Measurements from ENCODE around the gene PNMA6F.
A peak's percentile ranks its signal among the peaks of the same experiment; 100 is the strongest.

The PNMA6F gene

DNA sequence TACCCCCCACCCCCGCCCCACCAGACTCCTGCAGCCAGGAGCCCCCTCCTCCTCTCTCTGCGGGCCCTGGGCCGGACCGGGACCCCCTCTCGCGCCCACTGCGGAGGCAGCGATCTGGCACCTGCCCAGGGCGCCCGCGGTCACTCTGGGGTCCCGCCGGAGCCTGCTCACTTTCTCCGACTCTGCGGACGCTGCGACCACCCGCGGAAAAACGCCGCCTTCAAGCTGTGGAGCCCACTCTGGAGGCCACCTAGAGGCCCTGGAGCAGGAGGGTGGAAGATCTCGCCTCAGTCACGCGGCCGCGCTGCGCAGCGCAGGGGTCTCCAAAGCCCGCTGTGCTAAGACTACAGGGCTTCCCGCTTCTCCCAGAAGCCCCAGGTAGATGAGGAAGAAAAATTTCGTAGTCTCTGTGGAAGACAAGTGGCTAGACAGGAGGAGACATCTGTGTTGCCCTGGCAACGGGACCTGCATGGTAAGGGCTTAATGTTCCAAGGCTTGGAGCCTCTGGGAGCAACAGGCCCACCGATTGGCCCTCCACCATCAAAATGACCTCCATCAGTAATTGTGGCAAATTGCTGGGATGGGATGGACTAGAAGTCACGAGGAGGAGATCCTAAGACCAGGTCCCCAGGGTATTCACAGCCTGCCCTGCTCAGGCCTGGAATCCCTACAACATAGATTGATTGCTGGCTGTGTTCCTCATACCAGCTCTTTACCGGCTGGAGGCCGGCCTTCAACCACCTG lies at the start of gene PNMA6F:
TSS of gene PNMA6F (minus strand) at position 387 of the 744 bp plus-strand sequence. CDS start 1,093 bp downstream, outside the sequence.
- DNase-seq = no peak

DNA sequence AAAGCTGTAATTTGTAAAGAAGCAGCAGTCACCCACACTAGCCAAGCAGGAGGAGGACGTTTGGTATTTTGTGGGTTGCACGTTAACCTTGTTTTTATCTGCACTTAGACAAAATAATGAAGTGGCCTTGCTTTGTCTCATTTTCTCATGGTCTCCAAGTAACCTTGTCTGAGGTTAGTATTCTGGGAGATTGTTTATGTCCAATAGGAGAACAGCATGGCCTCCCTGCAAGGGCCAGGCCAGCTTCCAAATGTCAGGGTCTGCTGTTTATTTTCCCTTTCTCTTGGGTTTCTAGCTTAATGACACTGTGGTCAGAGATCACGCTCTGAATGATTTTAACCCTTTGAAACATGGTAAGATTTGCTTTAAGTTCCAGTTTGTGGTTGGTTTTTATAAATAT lies 49.7 kb upstream of the PNMA6F start:
- DNase-seq = no peak

DNA sequence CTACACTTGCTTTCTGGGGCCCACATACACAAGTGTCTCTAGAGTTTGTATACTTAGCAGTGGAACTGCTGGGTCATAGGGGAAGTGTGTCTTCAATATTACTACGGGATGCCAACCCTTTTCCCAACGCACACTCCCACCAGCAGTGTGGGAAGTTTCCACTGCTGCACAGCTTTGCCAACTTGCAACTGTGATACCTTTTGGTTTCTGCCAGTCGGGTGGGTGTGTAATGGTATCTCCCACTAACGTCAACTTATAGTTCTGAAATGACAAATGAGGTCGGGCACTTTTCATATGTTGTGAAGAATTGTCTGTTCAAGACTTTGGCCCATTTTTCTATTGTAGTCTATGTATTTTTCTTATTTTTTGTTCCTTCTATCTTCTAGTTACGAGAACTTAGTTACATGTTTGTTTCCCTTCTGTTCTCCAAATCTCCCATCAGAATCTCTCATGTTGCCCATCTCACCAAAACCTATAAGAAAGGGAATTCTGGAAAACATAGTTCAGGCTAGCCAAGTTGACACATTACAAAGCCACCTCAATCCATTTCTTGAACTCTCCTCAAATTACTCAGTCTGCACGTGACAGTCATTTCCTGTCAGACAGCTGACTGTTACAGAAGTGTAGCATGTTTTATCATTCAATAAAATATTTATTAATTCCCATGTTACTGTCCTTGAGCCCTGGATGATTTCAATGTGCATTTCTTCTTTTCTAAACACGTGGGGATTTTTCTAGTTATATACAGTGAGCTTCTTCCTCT lies 48.9 kb upstream of the PNMA6F start:
- DNase-seq = no peak

DNA sequence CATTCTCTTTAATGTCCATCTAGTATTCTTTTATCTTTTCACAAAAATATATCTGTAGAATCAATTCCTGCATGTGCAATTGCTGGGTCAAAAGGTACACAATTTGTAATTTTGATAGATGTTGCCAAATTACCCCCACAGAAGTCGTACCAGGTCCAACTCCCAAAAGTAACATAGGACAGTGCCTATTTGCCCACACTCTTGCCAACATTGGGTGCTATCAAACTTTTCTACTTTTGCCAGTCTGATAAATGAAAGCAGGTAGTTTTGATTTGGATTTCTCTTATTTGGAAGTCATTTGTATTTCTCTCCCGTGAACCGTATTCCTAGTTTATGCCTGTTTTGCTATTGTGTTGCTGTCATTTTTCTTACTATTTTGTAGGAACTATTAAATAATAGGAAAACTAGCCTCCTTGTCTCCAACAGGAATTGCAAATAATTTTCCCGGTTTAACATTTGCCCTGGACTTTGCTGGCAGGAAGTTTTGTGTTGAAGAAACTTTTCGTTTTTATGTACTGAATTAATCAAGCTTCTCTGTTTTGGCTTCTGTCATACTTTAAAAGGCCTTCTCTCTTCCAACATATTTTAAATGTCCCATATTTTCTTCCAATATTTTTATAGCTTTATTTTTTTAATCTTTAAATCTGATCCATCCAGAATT lies 45.4 kb upstream of the PNMA6F start:
- no peak for DNase-seq

DNA sequence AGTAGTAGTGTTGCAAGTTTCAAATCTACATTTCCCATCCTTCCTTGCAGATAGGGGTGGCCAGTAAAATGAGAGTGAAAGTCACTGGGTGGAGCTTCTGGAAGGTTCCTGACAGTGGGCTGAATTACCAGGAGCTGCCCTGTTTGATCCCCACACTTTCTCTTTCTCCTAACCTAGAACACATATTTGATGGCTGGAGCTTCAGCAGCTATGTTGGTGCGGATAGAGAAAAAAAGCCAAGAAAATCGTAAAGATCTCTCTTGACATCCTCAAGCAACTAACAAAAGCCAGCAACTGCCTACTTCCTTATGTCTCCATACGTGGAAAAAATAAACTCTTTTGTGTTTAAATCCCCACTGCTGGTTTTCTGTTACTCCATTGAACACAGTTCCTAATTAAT lies 44.6 kb upstream of the PNMA6F start:
- DNase-seq = no peak

DNA sequence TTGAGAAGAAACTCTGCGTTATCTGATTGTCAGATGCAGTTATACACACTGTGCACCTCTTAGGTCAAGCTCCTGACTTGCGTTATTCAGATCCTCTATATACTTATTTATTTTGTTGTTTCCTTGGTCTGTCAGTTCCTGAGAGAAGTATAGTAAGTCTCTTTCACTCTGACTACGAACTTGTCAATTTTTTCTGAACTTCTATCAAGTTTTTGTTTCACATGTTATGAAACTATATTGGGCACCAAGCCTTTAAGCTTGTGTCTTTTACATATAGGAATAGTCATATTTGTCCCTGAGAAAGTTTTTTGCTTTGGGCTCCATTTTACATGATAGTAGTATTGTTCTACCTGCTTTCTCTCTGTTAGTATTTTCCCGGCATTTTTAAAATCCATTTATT lies 44.1 kb upstream of the PNMA6F start:
- DNase-seq = no peak

DNA sequence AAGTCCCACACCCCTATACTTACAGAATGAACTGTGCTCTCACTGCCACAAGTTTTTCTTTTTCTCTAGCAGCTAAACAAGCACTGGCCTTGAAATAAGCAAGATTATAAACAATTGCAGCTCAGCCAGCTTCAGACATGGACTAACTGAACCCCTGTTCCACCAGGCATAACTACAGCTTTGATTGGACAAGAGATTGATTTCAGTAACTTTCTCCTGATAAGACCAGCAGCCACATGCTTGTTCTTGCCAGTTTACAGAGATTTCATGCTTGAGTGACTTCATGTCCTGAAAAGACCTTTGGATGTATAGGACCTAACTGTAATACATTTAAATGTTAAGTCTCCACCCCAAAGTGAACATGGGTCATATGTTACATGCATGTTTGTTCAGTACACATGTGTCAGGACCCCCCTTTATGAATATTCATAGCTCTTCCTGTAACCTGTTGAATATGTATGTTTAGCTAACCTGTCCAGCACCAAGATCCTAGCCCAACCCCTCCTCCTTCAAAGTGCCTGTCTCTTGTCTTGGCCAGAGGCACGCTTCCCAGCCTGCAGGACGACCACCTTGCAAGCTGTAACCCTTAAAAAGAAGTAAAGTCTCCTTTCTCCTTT lies 40.3 kb upstream of the PNMA6F start:
- DNase-seq = no peak

DNA sequence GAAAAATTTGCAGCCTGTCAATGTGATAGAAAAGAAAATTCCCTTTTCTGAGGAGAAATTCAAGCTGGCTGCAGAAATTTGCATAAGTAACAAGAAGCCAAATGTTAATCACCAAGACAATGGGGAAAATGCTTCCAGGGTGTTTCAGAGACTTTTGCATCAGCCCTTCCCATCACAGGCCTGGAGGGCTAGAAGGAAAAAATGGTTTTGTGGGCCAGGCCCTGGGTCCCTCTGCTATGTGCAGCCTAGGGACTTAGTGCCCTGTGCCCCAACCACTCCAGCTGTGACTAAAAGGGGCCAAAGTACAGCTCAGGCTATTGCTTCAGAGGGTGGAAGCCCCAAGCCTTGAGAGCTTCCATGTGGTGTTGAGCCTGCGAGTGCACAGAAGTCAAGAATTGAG lies 36.3 kb upstream of the PNMA6F start:
- DNase-seq = no peak

DNA sequence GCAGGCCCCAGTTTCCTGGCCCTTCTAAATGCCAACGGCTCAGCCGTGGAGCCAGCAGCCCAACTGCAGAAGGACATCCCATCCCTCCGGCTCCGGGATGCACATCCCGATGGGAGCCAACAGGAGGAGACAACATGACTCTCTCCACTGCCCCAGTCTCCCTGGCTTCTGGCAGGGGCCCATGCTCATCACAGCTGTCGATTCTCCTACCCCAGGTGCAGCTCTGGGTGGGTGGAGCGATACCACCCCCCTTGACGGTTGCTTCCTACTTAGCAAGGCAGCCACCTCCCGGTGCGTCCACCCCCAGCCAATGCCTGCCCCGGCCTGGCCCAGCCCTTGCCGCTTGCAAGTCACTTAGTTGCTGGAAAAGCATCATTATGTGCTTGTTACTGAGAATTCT lies 31.8 kb upstream of the PNMA6F start:
- no peak for DNase-seq

DNA sequence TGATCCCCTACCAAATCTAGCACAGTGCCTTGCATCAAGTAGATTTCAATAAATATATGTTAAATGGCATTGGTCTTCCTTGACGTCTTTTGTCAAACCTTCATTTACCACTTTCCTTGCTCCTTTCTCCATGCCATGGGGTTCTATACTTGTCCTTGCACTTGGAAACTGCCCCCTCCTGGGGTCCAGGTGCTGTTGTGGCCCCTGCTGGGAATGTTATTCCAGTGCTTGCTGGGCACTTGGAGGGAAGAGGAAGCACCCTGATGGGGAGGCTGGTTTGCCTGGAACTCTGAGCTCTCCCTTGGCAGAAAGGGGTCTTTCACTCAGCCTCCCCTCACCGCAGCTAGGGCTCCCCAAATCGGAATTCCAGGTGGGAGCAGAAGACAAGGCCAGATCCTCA lies 31.3 kb upstream of the PNMA6F start:
- DNase-seq = no peak

DNA sequence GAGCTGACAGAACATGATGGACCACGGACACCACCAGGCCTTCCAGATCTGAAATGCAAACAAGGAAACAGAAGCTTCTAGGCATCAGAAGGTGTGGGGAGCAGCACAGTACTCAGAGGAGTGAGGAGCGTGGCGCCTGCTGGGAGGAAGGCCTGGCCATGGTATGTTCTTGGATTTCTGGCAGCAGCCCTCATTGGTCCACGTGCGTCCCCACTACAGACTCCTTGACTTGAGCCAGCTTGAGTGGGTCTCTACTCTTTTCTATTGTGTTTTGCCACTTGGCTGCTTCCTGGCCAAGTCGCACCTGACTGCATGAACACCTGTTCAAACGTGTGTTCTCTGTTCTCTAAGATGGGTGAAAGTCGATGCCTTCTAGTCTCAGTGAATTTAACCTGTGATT lies 30.4 kb upstream of the PNMA6F start:
- no peak for DNase-seq

DNA sequence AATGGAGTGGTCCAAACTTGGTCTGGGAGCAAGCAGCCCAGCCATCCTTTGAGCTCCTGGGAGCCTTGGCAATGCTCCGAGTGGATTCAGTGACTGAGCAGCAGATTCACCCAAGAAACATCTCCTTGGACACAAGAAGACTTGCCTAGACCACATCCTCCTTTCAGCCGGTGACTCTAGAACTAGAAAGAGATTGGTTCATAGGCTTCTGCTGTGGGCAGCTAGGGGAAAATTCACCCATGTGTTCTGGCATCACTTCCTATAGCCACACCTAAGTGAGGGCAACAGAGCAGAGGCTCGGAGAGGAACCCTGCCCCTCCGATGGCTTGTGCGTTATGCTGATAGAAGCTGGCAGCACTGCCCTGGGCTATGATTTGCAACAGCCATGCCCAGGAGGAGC lies 28.4 kb upstream of the PNMA6F start:
- DNase-seq = no peak

DNA sequence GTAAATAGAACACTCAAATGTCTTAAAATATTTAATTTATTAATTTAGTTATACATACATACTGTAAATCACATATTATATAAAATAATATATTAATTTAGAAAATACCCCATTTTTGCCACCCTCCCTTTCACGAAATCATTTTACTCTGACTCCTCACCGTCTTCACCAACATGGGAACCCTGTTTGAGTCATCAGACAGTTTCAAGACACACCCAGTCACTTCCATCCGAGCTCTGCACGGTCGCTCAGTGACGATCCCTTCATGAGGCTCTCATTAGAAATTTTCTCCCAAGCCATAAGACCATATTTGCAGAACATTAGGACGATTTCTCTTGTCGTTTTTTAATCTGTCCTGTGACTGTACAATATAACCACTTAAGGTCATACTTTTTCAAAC lies 26.9 kb upstream of the PNMA6F start:
- DNase-seq = no peak

DNA sequence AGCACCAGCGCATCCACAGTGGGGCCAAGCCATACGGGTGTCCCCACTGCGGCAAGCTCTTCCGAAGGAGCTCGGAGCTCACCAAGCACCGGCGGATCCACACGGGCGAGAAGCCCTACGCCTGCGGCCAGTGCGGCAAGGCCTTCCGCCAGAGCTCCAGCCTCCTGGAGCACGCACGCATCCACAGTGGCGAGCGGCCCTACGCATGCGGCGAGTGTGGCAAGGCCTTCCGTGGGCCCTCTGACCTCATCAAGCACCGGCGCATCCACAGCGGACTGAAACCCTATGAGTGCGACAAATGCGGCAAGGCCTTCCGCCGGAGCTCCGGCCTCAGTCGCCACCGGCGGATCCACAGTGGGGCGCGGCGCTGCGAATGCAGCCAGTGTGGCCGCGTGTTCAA lies 26.0 kb upstream of the PNMA6F start:
- no peak for DNase-seq

DNA sequence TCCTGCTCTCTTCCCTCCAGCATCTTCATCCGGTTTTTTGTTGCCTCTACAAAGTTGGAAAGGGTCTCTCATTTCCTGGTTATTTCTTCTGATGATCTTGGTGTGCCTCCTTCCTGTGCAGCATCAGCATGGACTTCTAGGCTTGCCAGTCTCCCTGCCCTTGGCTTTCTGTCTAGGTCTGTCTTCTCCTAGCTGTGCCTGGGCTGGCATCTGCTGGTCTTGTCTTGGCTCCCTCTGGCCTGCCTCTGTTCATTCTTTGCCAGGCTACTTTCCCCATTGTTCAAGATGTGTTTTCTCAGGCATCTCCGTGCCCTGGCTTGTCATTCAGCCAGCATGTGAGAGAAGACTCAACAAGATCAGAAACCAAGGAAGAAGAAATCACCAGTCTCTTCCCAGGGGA lies 22.1 kb upstream of the PNMA6F start:
- DNase-seq = no peak

DNA sequence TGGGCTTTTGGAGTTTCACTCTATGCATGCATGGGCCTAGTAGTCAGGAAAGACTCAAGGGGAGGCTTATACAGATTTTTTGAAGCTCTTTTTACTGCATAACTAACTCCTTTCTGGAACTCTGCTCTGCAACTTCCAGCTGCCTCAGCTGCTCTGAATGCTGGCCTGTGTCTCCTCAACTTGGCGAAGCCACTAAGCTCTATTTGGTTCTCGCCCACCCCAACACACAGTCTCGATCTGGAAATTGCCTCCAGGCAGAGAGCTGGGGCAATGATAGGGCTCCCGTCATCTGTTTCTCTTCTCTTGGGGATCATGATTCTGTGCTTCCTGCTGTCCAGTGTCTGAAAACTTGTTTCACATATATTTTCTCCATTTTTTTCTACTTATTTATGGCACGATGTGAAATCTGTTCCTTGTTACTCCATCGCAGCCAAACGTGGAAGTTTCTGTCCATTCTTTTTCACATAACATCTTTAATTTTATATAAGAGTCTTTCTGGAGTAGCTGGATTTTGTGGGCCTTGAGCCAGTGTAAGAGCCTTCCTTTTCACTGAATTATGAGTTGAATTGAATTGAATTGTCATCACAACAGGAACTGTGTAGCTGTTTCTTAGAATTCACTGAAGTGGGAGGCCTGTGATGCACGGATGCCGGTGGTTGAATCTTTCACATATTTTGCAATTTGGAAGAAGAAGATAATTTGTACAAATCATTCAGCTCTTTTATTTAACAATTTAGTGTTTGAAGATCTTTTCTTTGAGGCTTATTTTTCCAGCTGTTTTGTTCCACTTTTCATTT lies 21.4 kb upstream of the PNMA6F start:
- no peak for DNase-seq

DNA sequence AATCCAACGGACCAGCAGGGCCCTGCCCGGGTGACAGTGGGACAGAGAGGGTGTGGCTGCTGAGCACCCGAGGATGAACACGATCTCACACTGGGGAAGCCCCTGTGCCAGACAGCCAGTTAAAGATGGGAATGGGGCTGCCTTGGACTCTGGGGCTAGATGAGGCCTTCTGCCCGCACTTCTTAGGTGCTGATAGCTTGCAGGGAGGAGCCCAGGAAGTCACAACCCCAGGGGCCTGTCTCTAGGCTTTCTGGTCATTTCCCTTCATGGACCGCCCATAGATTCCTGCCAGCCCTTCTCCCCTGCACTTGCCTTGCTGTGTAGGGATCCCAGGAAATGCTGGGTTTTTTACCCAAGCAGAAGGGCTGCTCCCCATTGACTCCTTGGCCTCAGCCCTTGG lies 18.5 kb upstream of the PNMA6F start:
- DNase-seq = no peak

DNA sequence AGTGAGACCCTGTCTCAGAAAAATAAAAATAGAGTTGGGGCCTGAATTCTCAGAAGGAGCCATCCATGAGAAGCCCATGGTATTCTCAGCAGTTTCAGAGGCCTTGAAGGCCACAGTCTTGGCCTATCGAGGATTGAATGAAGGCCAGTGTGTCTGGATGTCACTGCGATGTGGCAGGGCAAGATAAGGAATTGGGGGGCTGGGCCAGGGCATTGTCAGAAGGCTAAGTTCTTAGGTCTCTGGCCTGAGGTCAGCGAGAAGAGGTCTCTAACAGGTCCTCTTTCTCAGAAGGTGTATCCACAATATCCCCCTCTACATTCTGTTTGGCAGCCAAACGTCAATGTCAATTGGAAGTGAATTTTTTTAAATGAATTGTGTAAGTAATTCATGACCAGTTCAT lies 18.1 kb upstream of the PNMA6F start:
- no peak for DNase-seq

DNA sequence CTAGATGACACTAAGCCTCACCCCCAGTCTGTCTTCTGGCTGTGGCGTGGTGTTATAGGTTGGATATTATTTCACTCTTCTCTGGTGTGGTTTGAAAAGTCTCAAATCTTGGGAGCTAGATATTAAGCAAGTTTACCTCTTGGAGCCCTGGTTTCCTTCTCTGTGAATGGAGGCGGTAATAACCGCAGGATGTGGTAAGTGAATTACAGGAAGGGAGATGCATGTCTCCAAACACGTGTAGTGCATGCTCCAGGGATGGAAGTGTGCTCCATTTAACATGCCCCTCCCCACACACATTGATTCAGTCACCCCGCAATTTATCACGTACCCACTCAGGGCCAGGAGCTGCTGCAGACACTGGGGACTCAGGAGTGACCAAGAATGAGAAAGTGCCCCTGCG lies 17.3 kb upstream of the PNMA6F start:
- DNase-seq = no peak

DNA sequence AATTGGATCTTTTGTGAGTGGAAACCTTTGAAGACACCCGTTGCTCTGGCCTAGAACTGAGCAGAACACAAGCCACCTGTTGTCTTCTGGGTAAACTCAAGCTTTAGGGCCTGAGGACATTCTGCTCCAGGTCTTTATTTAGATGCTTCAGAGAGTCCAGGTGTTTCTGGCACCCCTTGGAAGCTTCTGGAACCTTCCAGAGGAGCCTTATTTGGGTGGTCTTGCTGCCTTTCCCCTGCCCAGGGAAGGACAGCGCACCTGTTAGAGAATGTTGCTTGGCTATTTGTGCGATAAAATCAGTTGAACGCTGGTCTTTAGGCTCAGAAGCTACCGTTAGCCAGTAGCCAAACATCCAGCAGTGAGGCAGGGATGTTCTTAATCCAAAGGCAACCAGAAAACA lies 15.4 kb upstream of the PNMA6F start:
- no peak for DNase-seq

DNA sequence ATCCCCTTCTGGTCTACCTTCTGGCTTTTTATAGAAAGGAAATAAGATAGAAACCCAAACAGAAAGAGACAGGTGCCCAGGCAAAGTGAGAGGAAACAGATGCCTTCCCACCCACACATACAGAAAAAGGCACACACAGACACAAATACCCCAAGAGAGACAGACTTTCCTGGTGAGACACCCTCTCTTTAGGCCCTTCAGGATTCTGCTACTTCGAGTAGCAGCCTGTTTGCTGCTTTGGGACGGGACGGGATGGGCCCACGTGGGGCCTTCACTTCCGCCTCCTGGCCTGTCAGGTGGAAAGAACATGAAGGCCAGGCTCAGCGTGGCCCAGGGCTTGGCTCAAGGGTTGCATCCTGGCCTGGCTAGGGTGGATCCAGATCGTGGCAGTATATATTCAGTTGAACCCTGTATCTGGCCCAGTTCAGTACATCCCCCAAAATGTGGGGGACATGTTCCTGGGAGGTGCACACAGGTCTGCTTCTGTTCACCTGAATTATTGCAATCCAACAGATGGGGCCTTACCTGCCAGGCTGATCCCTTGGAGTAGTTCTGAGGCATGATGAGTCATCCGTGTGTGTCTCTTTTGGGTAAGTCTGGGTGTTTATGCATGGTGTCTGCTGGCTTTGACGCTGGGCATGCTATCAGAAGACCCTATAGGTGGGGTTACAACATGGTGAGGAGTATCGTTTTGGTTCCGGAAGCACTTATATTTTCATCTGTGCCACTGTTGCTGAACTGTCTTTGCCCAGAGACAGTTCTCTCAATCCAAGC lies 14.7 kb upstream of the PNMA6F start:
- DNase-seq = peak; percentile 15
